OCI-LY1 (cell line): ENCODE measurements around the gene LMO3.

Experiments used
- H2AFZ ChIP-seq: fragments of 200-600 bp; sonication (generic), shearing (Covaris generic); 2 replicates; pipeline ENCODE4 v1.6.0; 2014; ENCODE audit warnings: antibody characterized with exemption, mild to moderate bottlenecking, low read length
- H3F3A ChIP-seq: fragments of 200-600 bp; sonication (generic), shearing (Covaris generic); 2 replicates; pipeline ENCODE4 v1.6.0; 2014; ENCODE audit warnings: mild to moderate bottlenecking, antibody characterized with exemption, low read length, moderate library complexity; ENCODE audit not compliant: insufficient read depth
- H3K27ac ChIP-seq: fragments of 200-600 bp; sonication (generic); 2 replicates; pipeline ENCODE4 v1.5.1; 2014; ENCODE audit warnings: low read length, mixed run types, mild to moderate bottlenecking, low read depth; ENCODE audit not compliant: poor library complexity, severe bottlenecking
- H3K27me3 ChIP-seq: fragments of 200-600 bp; sonication (generic); 2 replicates; pipeline ENCODE4 v1.6.0; 2014; ENCODE audit warnings: antibody characterized with exemption, mild to moderate bottlenecking, low read length, moderate library complexity; ENCODE audit not compliant: insufficient read depth
- H3K36me3 ChIP-seq: fragments of 200-600 bp; sonication (generic); 2 replicates; pipeline ENCODE4 v1.6.1; 2014; ENCODE audit warnings: mild to moderate bottlenecking, antibody characterized with exemption, low read length, moderate library complexity, mixed read lengths; ENCODE audit not compliant: insufficient read depth
- H3K4me1 ChIP-seq: fragments of 200-600 bp; sonication (generic); 2 replicates; pipeline ENCODE4 v1.5.1; 2014; ENCODE audit warnings: mild to moderate bottlenecking, low read length, moderate library complexity; ENCODE audit not compliant: insufficient read depth, severe bottlenecking
- H3K4me2 ChIP-seq: fragments of 200-600 bp; sonication (generic), shearing (Covaris generic); 2 replicates; pipeline ENCODE4 v1.6.1; 2014; ENCODE audit warnings: low read length
- H3K4me3 ChIP-seq: fragments of 200-600 bp; sonication (generic); 2 replicates; pipeline ENCODE4 v1.5.1; 2014; ENCODE audit warnings: low read length, low read depth, mild to moderate bottlenecking, mixed read lengths; ENCODE audit not compliant: poor library complexity, severe bottlenecking
- H3K79me2 ChIP-seq: fragments of 200-600 bp; shearing (Covaris generic); 2 replicates; pipeline ENCODE4 v1.6.1; 2016; ENCODE audit warnings: mixed run types, low read length, mixed read lengths; ENCODE audit not compliant: insufficient read depth
- H3K9ac ChIP-seq: fragments of 200-600 bp; sonication (generic), shearing (Covaris generic); 2 replicates; pipeline ENCODE4 v1.6.1; 2014; ENCODE audit warnings: mild to moderate bottlenecking, low read length, mixed read lengths
- H3K9me2 ChIP-seq: fragments of 200-600 bp; sonication (generic), shearing (Covaris generic); 2 replicates; pipeline ENCODE4 v1.6.1; 2014; ENCODE audit warnings: low read depth, mild to moderate bottlenecking, low read length, mixed read lengths
- H3K9me3 ChIP-seq: fragments of 200-600 bp; shearing (Covaris generic); 2 replicates; pipeline ENCODE4 v1.6.1; 2014; ENCODE audit warnings: low read length, mixed read lengths
- H4K20me1 ChIP-seq: fragments of 200-600 bp; sonication (generic), shearing (Covaris generic); 2 replicates; pipeline ENCODE4 v1.6.0; 2016; ENCODE audit warnings: mild to moderate bottlenecking, low read length; ENCODE audit not compliant: insufficient read depth
- EZH2 ChIP-seq: fragments of 200-600 bp; sonication (generic), shearing (Covaris generic); IDR thresholded peaks from 2 replicates; pipeline ENCODE4 v1.8.0; 2017; ENCODE audit warnings: borderline replicate concordance, mixed run types, mild to moderate bottlenecking, antibody characterized with exemption, low read length, moderate library complexity, mixed read lengths
- TF ChIP-seq, protein P1 (sequence below): fragments of 200-600 bp; sonication (generic), shearing (Covaris generic); IDR thresholded peaks from 2 replicates; pipeline ENCODE4 v1.5.1; 2017; ENCODE audit warnings: mild to moderate bottlenecking, antibody characterized with exemption, low read length, moderate library complexity, mixed read lengths

Gene LMO3

GRCh38 chr12:16499611-16500010 is 106.4 kb downstream of the LMO3 start:
- H3K9me2 ChIP-seq = no peaks in the 10 kb centered on the region
- H3K9me3 ChIP-seq = no peaks in the 10 kb centered on the region
- no peak overlapping the region for H3K4me2 ChIP-seq

More at GRCh38 chr12:16499611-16500010, 106.4 kb downstream of the LMO3 start:
- no peak overlapping the region for H3K4me3 ChIP-seq
- TF ChIP-seq, protein P1, sequence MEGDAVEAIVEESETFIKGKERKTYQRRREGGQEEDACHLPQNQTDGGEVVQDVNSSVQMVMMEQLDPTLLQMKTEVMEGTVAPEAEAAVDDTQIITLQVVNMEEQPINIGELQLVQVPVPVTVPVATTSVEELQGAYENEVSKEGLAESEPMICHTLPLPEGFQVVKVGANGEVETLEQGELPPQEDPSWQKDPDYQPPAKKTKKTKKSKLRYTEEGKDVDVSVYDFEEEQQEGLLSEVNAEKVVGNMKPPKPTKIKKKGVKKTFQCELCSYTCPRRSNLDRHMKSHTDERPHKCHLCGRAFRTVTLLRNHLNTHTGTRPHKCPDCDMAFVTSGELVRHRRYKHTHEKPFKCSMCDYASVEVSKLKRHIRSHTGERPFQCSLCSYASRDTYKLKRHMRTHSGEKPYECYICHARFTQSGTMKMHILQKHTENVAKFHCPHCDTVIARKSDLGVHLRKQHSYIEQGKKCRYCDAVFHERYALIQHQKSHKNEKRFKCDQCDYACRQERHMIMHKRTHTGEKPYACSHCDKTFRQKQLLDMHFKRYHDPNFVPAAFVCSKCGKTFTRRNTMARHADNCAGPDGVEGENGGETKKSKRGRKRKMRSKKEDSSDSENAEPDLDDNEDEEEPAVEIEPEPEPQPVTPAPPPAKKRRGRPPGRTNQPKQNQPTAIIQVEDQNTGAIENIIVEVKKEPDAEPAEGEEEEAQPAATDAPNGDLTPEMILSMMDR = no peak
- TF ChIP-seq EZH2 = no peak
- no peaks in the 10 kb centered on the region for H3K27me3 ChIP-seq
- no peaks in the 10 kb centered on the region for H4K20me1 ChIP-seq
- H2AFZ ChIP-seq = no peak overlapping the region
- H3K36me3 ChIP-seq = no peaks in the 10 kb centered on the region
- peaks cover 12% of the 10 kb centered on the region for H3K4me1 ChIP-seq
- H3K9ac ChIP-seq = no peak overlapping the region
- H3K79me2 ChIP-seq = no peaks in the 10 kb centered on the region
- H3K27ac ChIP-seq = no peak overlapping the region
- no peaks in the 10 kb centered on the region for H3F3A ChIP-seq
